GM12872 (cell line): Measurements from ENCODE around the gene EIF2D.

Experiments
- CTCF ChIP-seq: IDR thresholded peaks from 3 replicates; pipeline ENCODE4 v1.5.1; 2011; ENCODE audit warnings: low read depth, mild to moderate bottlenecking, low read length, moderate library complexity; ENCODE audit not compliant: insufficient read depth

Gene EIF2D

GRCh38 chr1:206655471-206655882, 43.2 kb upstream of the EIF2D start:
- TF ChIP-seq CTCF: no peak

- no peak for TF ChIP-seq CTCF
These were observed 42.6 kb upstream of the EIF2D start for GRCh38 chr1:206654828-206655227.

GRCh38 chr1:206653715-206654459, 41.6 kb upstream of the EIF2D start:
- no peak for TF ChIP-seq CTCF

GRCh38 chr1:206651958-206652890, 40.0 kb upstream of the EIF2D start:
- TF ChIP-seq CTCF: no peak

- TF ChIP-seq CTCF: no peak
These were observed 38.7 kb upstream of the EIF2D start for GRCh38 chr1:206651014-206651413.

- TF ChIP-seq CTCF: no peak
These were observed 37.1 kb upstream of the EIF2D start for GRCh38 chr1:206649261-206649921.

- no peak for TF ChIP-seq CTCF
These were observed 35.0 kb upstream of the EIF2D start for GRCh38 chr1:206647224-206647623.
